HPDE6-E6E7 (cell line): ENCODE data around the gene WSCD1.

Experiments
- DNase-seq: peaks from one replicate; pipeline ENCODE4 v3.0.0; 2011; ENCODE audit warnings: missing footprints; ENCODE audit errors: extremely low spot score

WSCD1 gene

GRCh38 chr17:6086603-6087400 lies 16.6 kb downstream of the WSCD1 start:
- DNase-seq: no peak

GRCh38 chr17:6088141-6088540 lies 18.0 kb downstream of the WSCD1 start:
- no peak for DNase-seq

- no peak for DNase-seq
These were observed 20.1 kb downstream of the WSCD1 start for GRCh38 chr17:6090253-6090652.

- no peak for DNase-seq
These were observed 22.2 kb downstream of the WSCD1 start for GRCh38 chr17:6092182-6092902.

GRCh38 chr17:6092903-6093468 lies 22.8 kb downstream of the WSCD1 start:
- DNase-seq: no peak

- no peak for DNase-seq
These were observed 24.3 kb downstream of the WSCD1 start for GRCh38 chr17:6094453-6094852.

GRCh38 chr17:6094926-6095325 lies 24.7 kb downstream of the WSCD1 start:
- DNase-seq: no peak

- no peak for DNase-seq
These were observed 25.3 kb downstream of the WSCD1 start for GRCh38 chr17:6095501-6095900.

- no peak for DNase-seq
These were observed 26.2 kb downstream of the WSCD1 start for GRCh38 chr17:6096201-6097004.

- no peak for DNase-seq
These were observed 26.8 kb downstream of the WSCD1 start for GRCh38 chr17:6097005-6097279.

GRCh38 chr17:6098050-6098822 lies 28.1 kb downstream of the WSCD1 start:
- DNase-seq: no peak

- no peak for DNase-seq
These were observed 28.6 kb downstream of the WSCD1 start for GRCh38 chr17:6098823-6099180.

- no peak for DNase-seq
These were observed 29.3 kb downstream of the WSCD1 start for GRCh38 chr17:6099492-6099891.

- DNase-seq: no peak
These were observed 30.0 kb downstream of the WSCD1 start for GRCh38 chr17:6100146-6100545.

- DNase-seq: no peak
These were observed 30.8 kb downstream of the WSCD1 start for GRCh38 chr17:6100891-6101500.

- no peak for DNase-seq
These were observed 31.5 kb downstream of the WSCD1 start for GRCh38 chr17:6101706-6102105.

- no peak for DNase-seq
These were observed 32.4 kb downstream of the WSCD1 start for GRCh38 chr17:6102615-6103014.

GRCh38 chr17:6104956-6105648 lies 34.9 kb downstream of the WSCD1 start:
- DNase-seq: no peak

- no peak for DNase-seq
These were observed 35.4 kb downstream of the WSCD1 start for GRCh38 chr17:6105649-6106007.

GRCh38 chr17:6106212-6106611 lies 36.0 kb downstream of the WSCD1 start:
- no peak for DNase-seq

GRCh38 chr17:6107791-6108190 lies 37.6 kb downstream of the WSCD1 start:
- no peak for DNase-seq
